NCI-H1930 (cell line): Measurements from ENCODE around the gene VCP.

Experiments
- DNase-seq, 2 experiments: peaks; one replicate each; lab custom pipeline; 2025; lab: John Stamatoyannopoulos, UW

Gene VCP

GRCh38 chr9:35072461-35073278 is at the start of gene VCP:
TSS of gene VCP (minus strand) at chr9:35072625. CDS start at chr9:35072353, 272 bp downstream.
- peak; percentile 99 for DNase-seq

DNA sequence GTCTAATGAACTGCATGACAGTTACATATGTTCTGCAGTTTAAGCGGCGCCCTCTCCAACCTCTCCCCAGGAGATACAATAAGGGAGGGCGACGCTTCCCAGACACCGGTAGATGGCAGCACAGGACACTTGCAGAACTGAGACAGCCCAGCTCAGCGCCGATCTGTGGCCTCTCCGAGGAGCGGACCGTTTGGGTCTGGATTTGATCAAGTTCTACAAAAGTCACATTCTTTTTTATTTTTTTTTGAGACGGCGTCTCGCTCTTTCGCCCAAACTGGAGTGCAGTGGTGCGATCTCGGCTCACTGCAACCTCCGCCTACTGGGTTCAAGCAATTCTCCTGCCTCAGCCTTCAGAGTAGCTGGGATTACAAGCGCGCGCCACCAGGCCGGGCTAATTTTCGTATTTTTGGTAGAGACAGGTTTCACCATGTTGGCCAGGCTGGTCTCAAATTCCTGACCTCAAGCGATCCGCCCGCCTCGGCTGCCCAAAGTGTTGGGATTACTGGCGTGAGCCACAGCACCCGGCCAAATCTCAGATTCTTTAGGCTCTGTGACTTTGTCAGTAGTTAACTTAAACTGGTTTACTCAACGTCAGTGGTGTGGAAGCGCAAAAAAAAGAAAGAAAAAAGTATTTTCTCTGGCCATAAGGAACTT is 44.6 kb upstream of the VCP start:
- DNase-seq: peak; percentile 79 to 90

GRCh38 chr9:35116539-35116897 is 44.1 kb upstream of the VCP start:
- DNase-seq: no peak

DNA sequence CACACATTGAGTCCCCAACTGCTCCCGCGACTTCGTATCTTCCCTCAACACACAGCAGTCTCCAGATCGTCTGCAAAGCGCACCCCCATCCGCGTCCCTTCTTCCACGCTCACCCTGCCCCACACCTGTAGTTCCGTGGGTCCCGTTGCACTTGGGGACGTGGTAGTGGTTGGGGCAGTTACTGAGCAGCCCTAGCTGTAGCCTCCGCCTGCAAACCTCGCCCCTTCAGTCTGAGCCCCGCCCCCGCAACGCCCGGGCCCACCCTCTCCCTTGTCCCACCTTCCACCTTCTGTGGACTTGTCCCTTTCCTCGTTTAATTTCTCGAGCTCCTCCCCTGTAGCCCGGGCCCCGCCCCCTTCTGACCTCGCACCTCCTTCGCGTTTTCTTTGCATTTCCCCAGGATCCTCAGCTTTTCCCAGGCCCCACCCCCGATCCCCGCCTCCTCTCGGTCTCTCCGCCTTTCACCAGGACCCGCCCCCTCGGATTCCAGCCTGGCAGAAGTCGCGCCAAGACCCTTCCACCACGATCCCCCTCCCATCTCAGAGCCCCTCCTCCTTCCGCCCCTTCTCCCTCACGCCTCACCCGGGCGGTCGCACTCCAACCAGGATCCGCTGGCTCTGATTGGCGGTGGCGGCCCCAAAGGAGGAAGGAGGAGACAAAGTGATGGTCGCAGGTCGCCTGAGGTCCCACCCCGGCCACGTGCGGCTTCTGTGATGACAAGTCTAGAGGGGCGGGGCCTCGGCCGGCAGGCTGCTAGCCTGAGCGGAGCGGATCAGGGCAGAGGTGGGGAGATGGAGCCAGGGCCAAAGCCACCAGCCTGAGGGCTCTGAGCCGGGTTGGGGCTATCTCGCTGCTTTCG is 43.5 kb upstream of the VCP start, which contains the start of gene ATOSB:
TSS of gene ATOSB (minus strand) at position 183 of the 859 bp plus-strand sequence. CDS start 7,588 bp downstream, outside the sequence.
- peak; percentile 92 to 97 for DNase-seq

- DNase-seq: no peak
Observed at GRCh38 chr9:35114840-35115628, 42.6 kb upstream of the VCP start.

GRCh38 chr9:35114113-35114839 is 41.9 kb upstream of the VCP start:
- peak; percentile 15 to 35 for DNase-seq

GRCh38 chr9:35112257-35113020 is 40.0 kb upstream of the VCP start:
- DNase-seq: no peak

- DNase-seq: peak; percentile 96 to 97
Observed at GRCh38 chr9:35111001-35111933, 38.8 kb upstream of the VCP start.

DNA sequence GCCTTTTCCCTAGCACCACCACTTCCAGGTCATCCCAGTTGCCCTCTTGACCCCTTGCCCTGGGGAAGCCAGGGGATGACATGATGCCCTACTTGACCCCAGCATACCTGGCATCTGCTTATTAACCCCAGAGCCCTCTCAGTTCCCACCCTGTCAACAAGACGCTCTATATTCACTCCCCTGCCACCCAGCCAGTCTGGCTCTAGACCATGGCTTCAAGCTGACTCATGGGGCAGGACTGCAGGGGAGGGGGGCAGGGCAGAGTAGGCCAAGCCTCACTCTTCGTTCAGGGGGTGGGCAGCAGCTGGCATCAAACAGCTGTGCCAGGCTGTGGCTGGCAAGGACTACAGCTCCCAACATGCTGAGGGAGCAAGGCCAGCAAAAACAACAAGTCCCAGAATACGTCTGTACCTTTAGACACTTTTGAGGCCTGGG is 37.9 kb upstream of the VCP start:
- DNase-seq: no peak

DNA sequence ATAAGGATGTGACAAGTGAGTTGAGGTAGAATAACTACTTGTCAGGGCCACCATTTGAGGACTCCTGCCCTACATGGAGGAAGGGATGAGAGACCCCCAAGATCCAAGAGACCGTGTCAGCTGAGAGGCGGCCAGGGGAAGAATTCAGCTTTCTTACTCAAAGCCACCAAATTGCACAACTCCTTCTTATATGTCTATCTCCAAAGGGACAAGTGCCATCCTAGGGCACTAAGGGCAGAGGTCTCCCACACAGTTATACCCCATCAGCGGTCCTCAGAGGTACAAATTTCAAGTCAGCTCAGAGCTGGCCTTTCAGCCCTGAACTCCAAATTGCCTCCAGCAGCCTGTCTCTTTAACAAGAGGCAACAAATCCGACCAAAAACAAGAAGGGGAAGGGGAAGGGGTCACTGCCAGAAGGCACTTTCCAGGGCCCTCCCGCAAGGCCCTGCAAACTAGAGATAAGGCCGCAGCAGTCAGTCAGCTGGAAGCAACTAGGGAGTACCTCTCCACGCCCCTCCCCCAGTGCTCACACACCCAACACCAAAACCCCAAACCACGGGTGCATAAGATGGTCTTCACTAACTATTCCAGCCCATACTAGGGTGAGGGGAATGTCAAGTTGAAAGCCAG is 36.6 kb upstream of the VCP start:
- no peak for DNase-seq

DNA sequence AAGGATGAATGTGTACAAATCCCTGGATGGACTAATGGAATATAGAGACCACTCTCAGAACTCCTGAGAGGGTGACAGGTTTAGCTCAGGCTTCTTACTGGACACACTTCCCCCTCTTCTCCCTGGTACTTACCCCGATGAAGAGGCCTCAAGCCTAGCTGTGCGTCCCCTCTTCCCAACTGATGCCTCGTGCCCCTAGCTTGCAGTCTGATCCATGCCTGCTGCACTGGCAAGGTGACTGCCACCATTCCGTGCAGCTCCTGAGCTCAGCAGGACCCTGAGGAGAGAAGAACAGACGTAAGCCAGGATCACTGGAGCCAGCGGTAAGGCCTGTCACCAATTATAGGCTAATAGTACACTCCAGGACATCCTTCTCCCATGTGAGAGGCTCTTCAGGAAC is 36.0 kb upstream of the VCP start:
- DNase-seq: no peak

DNA sequence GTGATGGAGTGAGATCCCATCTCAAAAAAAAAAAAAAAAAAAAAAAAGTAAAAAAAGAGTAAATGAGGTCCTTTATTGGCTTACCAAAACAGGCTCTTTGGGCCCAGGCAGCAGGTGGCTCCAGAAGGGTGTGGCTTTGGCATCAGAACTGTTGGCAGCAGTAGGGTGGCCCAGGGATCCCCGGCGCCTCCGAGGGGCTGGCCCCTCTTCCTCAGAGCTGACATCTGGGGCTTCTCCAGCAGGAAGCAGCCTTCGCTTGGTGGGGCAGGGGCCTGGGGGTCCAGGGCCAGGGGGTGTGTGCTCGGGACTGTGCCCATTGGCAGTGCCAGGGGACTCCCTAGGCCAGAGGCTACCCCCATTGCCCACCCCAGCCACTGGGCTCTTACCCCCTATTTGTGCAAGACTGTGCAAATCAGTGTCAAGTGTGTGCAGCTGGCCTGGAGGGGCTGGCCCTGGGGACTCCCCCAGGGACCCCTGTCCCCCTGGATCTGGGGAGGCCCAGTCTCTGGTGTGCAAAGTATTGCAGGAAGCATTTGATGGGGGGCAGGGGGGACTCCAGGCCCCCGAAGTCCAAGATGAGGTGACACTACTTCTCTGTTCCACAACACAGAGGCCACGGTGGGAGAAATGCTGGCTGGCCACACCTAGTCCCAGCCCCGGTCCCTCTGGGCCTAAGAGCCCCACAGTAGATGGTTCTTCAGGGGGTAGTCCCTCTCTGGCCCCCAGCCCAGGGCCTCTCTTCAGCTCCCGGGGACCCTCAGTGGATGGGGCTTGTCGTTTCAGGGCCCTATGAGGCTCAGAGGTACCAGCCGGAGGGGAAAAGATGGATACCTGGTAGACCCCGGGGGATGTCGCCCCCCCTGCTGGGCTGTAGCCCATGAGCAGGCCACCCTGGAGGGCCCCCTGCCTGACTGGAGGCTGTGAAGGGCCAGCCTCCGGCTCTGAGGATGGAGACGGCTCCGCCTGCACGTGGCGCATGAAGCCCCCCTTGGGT is 35.2 kb upstream of the VCP start:
- no peak for DNase-seq

DNA sequence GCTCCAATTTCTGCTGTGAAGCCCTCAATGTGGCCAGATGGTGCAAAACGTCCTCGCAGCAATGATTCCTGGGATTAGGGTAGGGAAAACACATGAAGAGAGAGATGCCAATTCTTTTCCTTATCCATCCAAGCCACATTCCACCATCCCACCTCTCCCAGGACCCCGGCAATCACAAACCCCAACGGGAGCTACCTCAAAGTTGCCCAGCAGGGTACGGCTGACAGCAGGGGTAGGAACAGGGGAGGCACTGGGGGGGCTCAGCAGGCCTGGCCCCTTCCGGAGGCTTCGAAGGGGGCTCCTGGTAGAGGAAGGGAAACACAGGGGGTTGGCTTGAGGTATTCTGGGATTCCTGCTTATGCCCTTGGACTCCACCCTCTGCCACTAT is 33.9 kb upstream of the VCP start:
- no peak for DNase-seq

- no peak for DNase-seq
Observed at GRCh38 chr9:35105571-35106342, 33.3 kb upstream of the VCP start.

GRCh38 chr9:35105126-35105525 is 32.7 kb upstream of the VCP start:
- DNase-seq: no peak

DNA sequence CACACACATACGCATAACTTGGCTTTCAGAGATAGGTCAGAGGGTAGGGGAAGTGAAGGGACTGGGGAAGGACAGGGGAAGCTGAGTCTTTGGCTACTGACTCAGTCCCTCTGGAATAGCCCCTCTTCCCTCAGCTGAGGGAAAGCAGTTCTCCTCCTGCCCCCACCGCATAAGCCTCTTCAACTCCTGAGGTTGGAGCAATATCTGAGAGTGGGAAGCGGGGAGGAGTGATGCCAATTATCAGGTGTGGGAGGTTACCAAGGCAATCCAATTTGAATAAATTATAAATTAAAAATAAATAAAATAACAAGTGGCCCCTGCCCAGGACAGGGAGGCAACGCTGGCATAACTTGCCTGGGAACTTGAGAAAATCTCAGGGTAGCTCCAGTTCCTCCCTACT is 32.2 kb upstream of the VCP start:
- no peak for DNase-seq
